A204.1 (cell line): ENCODE measurements around the gene CD40.

ENCODE experiments used
- FAIRE-seq: peaks from 2 replicates; lab custom pipeline; 2012; peaks lifted over from hg19 to GRCh38; lab: Jason Lieb, UNC

The CD40 gene

GRCh38 chr20:46151936-46152335 lies 33.8 kb downstream of the CD40 start:
- no peak for FAIRE-seq

GRCh38 chr20:46152824-46153586 lies 34.9 kb downstream of the CD40 start:
- no peak for FAIRE-seq

GRCh38 chr20:46154305-46154704 lies 36.2 kb downstream of the CD40 start:
- no peak for FAIRE-seq

GRCh38 chr20:46154796-46155195 lies 36.7 kb downstream of the CD40 start:
- no peak for FAIRE-seq

- no peak for FAIRE-seq
These were observed 38.0 kb downstream of the CD40 start for GRCh38 chr20:46156065-46156464.

GRCh38 chr20:46157076-46157592 lies 39.0 kb downstream of the CD40 start:
- FAIRE-seq = no peak

- FAIRE-seq = no peak
These were observed 39.5 kb downstream of the CD40 start for GRCh38 chr20:46157625-46158024.

- FAIRE-seq = no peak
These were observed 40.4 kb downstream of the CD40 start for GRCh38 chr20:46158476-46158987.

- no peak for FAIRE-seq
These were observed 41.2 kb downstream of the CD40 start for GRCh38 chr20:46159101-46159897.

GRCh38 chr20:46160661-46161060 lies 42.5 kb downstream of the CD40 start:
- no peak for FAIRE-seq

- FAIRE-seq = no peak
These were observed 43.8 kb downstream of the CD40 start for GRCh38 chr20:46161921-46162320.

GRCh38 chr20:46164254-46164653 lies 46.1 kb downstream of the CD40 start:
- FAIRE-seq = no peak

- FAIRE-seq = no peak
These were observed 49.0 kb downstream of the CD40 start for GRCh38 chr20:46167080-46167479.

- FAIRE-seq = no peak
These were observed 50.3 kb downstream of the CD40 start for GRCh38 chr20:46168438-46168837.

GRCh38 chr20:46169245-46170171 lies 51.4 kb downstream of the CD40 start:
- FAIRE-seq = no peak

GRCh38 chr20:46171476-46171875 lies 53.4 kb downstream of the CD40 start:
- no peak for FAIRE-seq

- no peak for FAIRE-seq
These were observed 53.8 kb downstream of the CD40 start for GRCh38 chr20:46171909-46172308.

GRCh38 chr20:46172455-46172854 lies 54.3 kb downstream of the CD40 start:
- FAIRE-seq = no peak

- FAIRE-seq = no peak
These were observed 54.9 kb downstream of the CD40 start for GRCh38 chr20:46172961-46173536.

GRCh38 chr20:46173652-46174468 lies 55.7 kb downstream of the CD40 start:
- no peak for FAIRE-seq
